Activated naive CD8-positive, alpha-beta T cell treated with anti-CD3 and anti-CD28 coated beads for 36 hours (primary cell): ENCODE results near the gene TMEM266. TPM values are rescaled to one million over a fixed set of nuclear protein-coding genes. Genes with fewer than 3 reads are reported as not detected.

Experiments used
- DNase-seq: peaks from one replicate; pipeline ENCODE4 v3.0.0; 2021
- H3K27ac Mint-ChIP-seq: one replicate; pipeline ENCODE4 v1.8.0; 2022; ENCODE audit warnings: mild to moderate bottlenecking, moderate library complexity, mixed read lengths
- H3K27me3 Mint-ChIP-seq: one replicate; pipeline ENCODE4 v1.8.0; 2022; ENCODE audit warnings: mild to moderate bottlenecking, mixed read lengths
- H3K36me3 Mint-ChIP-seq: one replicate; pipeline ENCODE4 v1.8.0; 2021; ENCODE audit warnings: mild to moderate bottlenecking, mixed read lengths
- H3K4me1 Mint-ChIP-seq: one replicate; pipeline ENCODE4 v1.8.0; 2021; ENCODE audit warnings: mixed read lengths
- H3K4me3 Mint-ChIP-seq: one replicate; pipeline ENCODE4 v1.8.0; 2022; ENCODE audit warnings: mild to moderate bottlenecking, moderate library complexity, mixed read lengths
- H3K9me3 Mint-ChIP-seq: one replicate; pipeline ENCODE4 v1.8.0; 2022; ENCODE audit warnings: mixed read lengths
- total RNA-seq, 2 experiments: library from RNA; stranded (reverse); gene quantifications; one replicate each; pipeline ENCODE4 v1.2.3, GENCODE V29; 2021

Gene TMEM266
- total RNA-seq, 2 experiments from 2014 or later, result 0.12 TPM; not detected in 1

GRCh38 chr15:76201536-76202255 is 141.9 kb downstream of the TMEM266 start:
- Mint-ChIP-seq H3K4me1 (peaks cover 1% of the 10 kb centered on the region), H3K4me3 (no peak overlapping the region)
- no peak for DNase-seq

GRCh38 chr15:76203346-76204108 is 143.7 kb downstream of the TMEM266 start:
- H3K9me3 Mint-ChIP-seq, result no peaks in the 10 kb centered on the region
- peaks cover 1% of the 10 kb centered on the region for H3K4me1 Mint-ChIP-seq
- no peaks in the 10 kb centered on the region for H3K27me3 Mint-ChIP-seq
- DNase-seq, result no peak
- H3K36me3 Mint-ChIP-seq, result no peaks in the 10 kb centered on the region
- H3K27ac Mint-ChIP-seq, result no peak overlapping the region
- no peak overlapping the region for H3K4me3 Mint-ChIP-seq

More at GRCh38 chr15:76201536-76202255, 141.9 kb downstream of the TMEM266 start:
- H3K36me3 Mint-ChIP-seq, result no peaks in the 10 kb centered on the region
- no peak overlapping the region for H3K27ac Mint-ChIP-seq
- H3K27me3 Mint-ChIP-seq, result no peaks in the 10 kb centered on the region
- H3K9me3 Mint-ChIP-seq, result no peaks in the 10 kb centered on the region

GRCh38 chr15:76204109-76204845 is 144.5 kb downstream of the TMEM266 start:
- no peaks in the 10 kb centered on the region for H3K36me3 Mint-ChIP-seq

GRCh38 chr15:76204916-76205460 is 145.2 kb downstream of the TMEM266 start:
- no peaks in the 10 kb centered on the region for H3K9me3 Mint-ChIP-seq
- no peak for DNase-seq
- no peaks in the 10 kb centered on the region for H3K27me3 Mint-ChIP-seq
- no peak overlapping the region for H3K27ac Mint-ChIP-seq
- H3K4me1 Mint-ChIP-seq, result peaks cover 7% of the 10 kb centered on the region
- no peaks in the 10 kb centered on the region for H3K36me3 Mint-ChIP-seq
- H3K4me3 Mint-ChIP-seq, result no peak overlapping the region

More at GRCh38 chr15:76204109-76204845, 144.5 kb downstream of the TMEM266 start:
- H3K9me3 Mint-ChIP-seq, result no peaks in the 10 kb centered on the region
- peaks cover 4% of the 10 kb centered on the region for H3K4me1 Mint-ChIP-seq
- DNase-seq, result no peak
- H3K27ac Mint-ChIP-seq, result no peak overlapping the region
- H3K27me3 Mint-ChIP-seq, result no peaks in the 10 kb centered on the region
- no peak overlapping the region for H3K4me3 Mint-ChIP-seq

GRCh38 chr15:76206325-76206976 is 146.7 kb downstream of the TMEM266 start:
- H3K27me3 Mint-ChIP-seq, result no peaks in the 10 kb centered on the region
- H3K9me3 Mint-ChIP-seq, result no peaks in the 10 kb centered on the region
- peaks cover 12% of the 10 kb centered on the region for H3K4me1 Mint-ChIP-seq
- H3K4me3 Mint-ChIP-seq, result no peak overlapping the region
- no peaks in the 10 kb centered on the region for H3K36me3 Mint-ChIP-seq
- no peak overlapping the region for H3K27ac Mint-ChIP-seq
- DNase-seq, result no peak

GRCh38 chr15:76208084-76208785 is 148.4 kb downstream of the TMEM266 start:
- no peak for DNase-seq
- no peak overlapping the region for H3K27ac Mint-ChIP-seq
- H3K9me3 Mint-ChIP-seq, result no peaks in the 10 kb centered on the region
- peaks cover 2% of the 10 kb centered on the region for H3K36me3 Mint-ChIP-seq
- peaks cover 10% of the 10 kb centered on the region for H3K4me1 Mint-ChIP-seq
- H3K4me3 Mint-ChIP-seq, result no peak overlapping the region
- no peaks in the 10 kb centered on the region for H3K27me3 Mint-ChIP-seq

GRCh38 chr15:76208786-76209424 is 149.1 kb downstream of the TMEM266 start:
- H3K4me1 Mint-ChIP-seq, result peaks cover 10% of the 10 kb centered on the region
- peaks cover 2% of the 10 kb centered on the region for H3K36me3 Mint-ChIP-seq
- H3K4me3 Mint-ChIP-seq, result no peak overlapping the region
- no peaks in the 10 kb centered on the region for H3K9me3 Mint-ChIP-seq
- no peaks in the 10 kb centered on the region for H3K27me3 Mint-ChIP-seq
- H3K27ac Mint-ChIP-seq, result no peak overlapping the region
- DNase-seq, result no peak

GRCh38 chr15:76209523-76209922 is 149.7 kb downstream of the TMEM266 start:
- Mint-ChIP-seq H3K4me3 (no peak overlapping the region), H3K9me3 (no peaks in the 10 kb centered on the region), H3K4me1 (peaks cover 10% of the 10 kb centered on the region), H3K36me3 (peaks cover 2% of the 10 kb centered on the region), H3K27me3 (no peaks in the 10 kb centered on the region), H3K27ac (no peak overlapping the region)
- DNase-seq, result no peak

GRCh38 chr15:76209942-76210341 is 150.2 kb downstream of the TMEM266 start:
- Mint-ChIP-seq H3K27ac (no peak overlapping the region), H3K9me3 (no peaks in the 10 kb centered on the region), H3K36me3 (peaks cover 2% of the 10 kb centered on the region), H3K4me1 (peaks cover 10% of the 10 kb centered on the region), H3K27me3 (no peaks in the 10 kb centered on the region), H3K4me3 (no peak overlapping the region)
- no peak for DNase-seq

- H3K4me3 Mint-ChIP-seq, result no peak overlapping the region
- H3K27me3 Mint-ChIP-seq, result no peaks in the 10 kb centered on the region
- H3K27ac Mint-ChIP-seq, result no peak overlapping the region
- DNase-seq, result no peak
- peaks cover 16% of the 10 kb centered on the region for H3K36me3 Mint-ChIP-seq
- no peaks in the 10 kb centered on the region for H3K4me1 Mint-ChIP-seq
- peaks cover 1% of the 10 kb centered on the region for H3K9me3 Mint-ChIP-seq
These were observed 155.8 kb downstream of the TMEM266 start for GRCh38 chr15:76215634-76216033.

- peaks cover 24% of the 10 kb centered on the region for H3K36me3 Mint-ChIP-seq
- H3K27ac Mint-ChIP-seq, result no peak overlapping the region
- peaks cover 1% of the 10 kb centered on the region for H3K9me3 Mint-ChIP-seq
- H3K4me3 Mint-ChIP-seq, result no peak overlapping the region
- no peaks in the 10 kb centered on the region for H3K4me1 Mint-ChIP-seq
- no peaks in the 10 kb centered on the region for H3K27me3 Mint-ChIP-seq
- no peak for DNase-seq
These were observed 157.5 kb downstream of the TMEM266 start for GRCh38 chr15:76217029-76217881.

GRCh38 chr15:76217882-76218217 is 158.1 kb downstream of the TMEM266 start:
- H3K27ac Mint-ChIP-seq, result no peak overlapping the region
- H3K4me1 Mint-ChIP-seq, result no peaks in the 10 kb centered on the region
- DNase-seq, result no peak
- H3K4me3 Mint-ChIP-seq, result no peak overlapping the region
- peaks cover 1% of the 10 kb centered on the region for H3K9me3 Mint-ChIP-seq
- H3K36me3 Mint-ChIP-seq, result peaks cover 27% of the 10 kb centered on the region
- H3K27me3 Mint-ChIP-seq, result no peaks in the 10 kb centered on the region

GRCh38 chr15:76221085-76221767 is 161.4 kb downstream of the TMEM266 start:
- H3K9me3 Mint-ChIP-seq, result peaks cover 1% of the 10 kb centered on the region
- no peak for DNase-seq
- peaks cover 44% of the 10 kb centered on the region for H3K36me3 Mint-ChIP-seq
- H3K27ac Mint-ChIP-seq, result no peak overlapping the region
- H3K27me3 Mint-ChIP-seq, result no peaks in the 10 kb centered on the region
- peaks cover 2% of the 10 kb centered on the region for H3K4me1 Mint-ChIP-seq
- no peak overlapping the region for H3K4me3 Mint-ChIP-seq
